Stimulated activated CD8-positive, alpha-beta memory T cell treated with anti-CD3 and anti-CD28 coated beads, Interleukin-15, amount 100 ng/mL, for 24 hours (primary cell): ENCODE data around the gene PTTG1IP2.

Experiments
- DNase-seq: peaks from one replicate; pipeline ENCODE4 v3.0.0-alpha.2; 2020; ENCODE audit warnings: low read depth

Gene PTTG1IP2

GRCh38 chr7:90483251-90483650 lies 13.8 kb downstream of the PTTG1IP2 start:
- no peak for DNase-seq

- no peak for DNase-seq
Measured at GRCh38 chr7:90484706-90485105, 15.3 kb downstream of the PTTG1IP2 start.

- DNase-seq = no peak
Measured at GRCh38 chr7:90485734-90486316, 16.4 kb downstream of the PTTG1IP2 start.

- DNase-seq = no peak
Measured at GRCh38 chr7:90487808-90488207, 18.4 kb downstream of the PTTG1IP2 start.

GRCh38 chr7:90488220-90488619 lies 18.8 kb downstream of the PTTG1IP2 start:
- no peak for DNase-seq

GRCh38 chr7:90492250-90492649 lies 22.8 kb downstream of the PTTG1IP2 start:
- no peak for DNase-seq

GRCh38 chr7:90495241-90495640 lies 25.8 kb downstream of the PTTG1IP2 start:
- DNase-seq = no peak

GRCh38 chr7:90502539-90502938 lies 33.1 kb downstream of the PTTG1IP2 start:
- DNase-seq = no peak

- DNase-seq = no peak
Measured at GRCh38 chr7:90503367-90503766, 33.9 kb downstream of the PTTG1IP2 start.

- DNase-seq = no peak
Measured at GRCh38 chr7:90507692-90508091, 38.3 kb downstream of the PTTG1IP2 start.

- no peak for DNase-seq
Measured at GRCh38 chr7:90511776-90512175, 42.3 kb downstream of the PTTG1IP2 start.

- DNase-seq = no peak
Measured at GRCh38 chr7:90512821-90513254, 43.4 kb downstream of the PTTG1IP2 start.

- DNase-seq = no peak
Measured at GRCh38 chr7:90516257-90516656, 46.8 kb downstream of the PTTG1IP2 start.

GRCh38 chr7:90518630-90519029 lies 49.2 kb downstream of the PTTG1IP2 start:
- no peak for DNase-seq

GRCh38 chr7:90520484-90520883 lies 51.0 kb downstream of the PTTG1IP2 start:
- DNase-seq = no peak

GRCh38 chr7:90530263-90530662 lies 60.8 kb downstream of the PTTG1IP2 start:
- DNase-seq = no peak

- no peak for DNase-seq
Measured at GRCh38 chr7:90532231-90532929, 62.9 kb downstream of the PTTG1IP2 start.

GRCh38 chr7:90536449-90536848 lies 67.0 kb downstream of the PTTG1IP2 start:
- DNase-seq = no peak

- no peak for DNase-seq
Measured at GRCh38 chr7:90538405-90538804, 69.0 kb downstream of the PTTG1IP2 start.

- no peak for DNase-seq
Measured at GRCh38 chr7:90540406-90540805, 71.0 kb downstream of the PTTG1IP2 start.

- no peak for DNase-seq
Measured at GRCh38 chr7:90551036-90551435, 81.6 kb downstream of the PTTG1IP2 start.

- no peak for DNase-seq
Measured at GRCh38 chr7:90552521-90552920, 83.1 kb downstream of the PTTG1IP2 start.

GRCh38 chr7:90560730-90561129 lies 91.3 kb downstream of the PTTG1IP2 start:
- no peak for DNase-seq
